Breast epithelium (tissue), 3 donors: Measurements from ENCODE around the gene UBE3D.
"Not testable (repeated sequence)": the region's sequence is repeated elsewhere in the genome, so short reads cannot be mapped to it uniquely, and the experiment has no call there.

ENCODE experiments used
- CTCF ChIP-seq, 3 donors: fragments of 450-650 bp; IDR thresholded peaks; one replicate each; pipeline ENCODE4 v1.5.1; 2016 to 2017; ENCODE audit warnings: antibody characterized with exemption in 3 of 3, mild to moderate bottlenecking in 3 of 3, moderate library complexity in 3 of 3
- POLR2A ChIP-seq: fragments of 450-650 bp; IDR thresholded peaks from one replicate; pipeline ENCODE4 v1.6.1; 2016; ENCODE audit warnings: antibody characterized with exemption, mild to moderate bottlenecking, moderate library complexity

DNA sequence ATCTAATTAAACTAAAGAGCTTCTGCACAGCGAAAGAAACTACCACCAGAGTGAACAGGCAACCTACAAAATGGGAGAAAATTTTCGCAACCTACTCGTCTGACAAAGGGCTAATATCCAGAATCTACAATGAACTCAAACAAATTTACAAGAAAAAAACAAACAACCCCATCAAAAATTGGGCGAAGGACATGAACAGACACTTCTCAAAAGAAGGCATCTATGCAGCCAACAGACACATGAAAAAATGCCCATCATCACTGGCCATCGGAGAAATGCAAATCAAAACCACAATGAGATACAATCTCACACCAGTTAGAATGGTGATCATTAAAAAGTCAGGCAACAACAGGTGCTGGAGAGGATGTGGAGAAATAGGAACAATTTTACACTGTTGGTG lies 209.6 kb downstream of the UBE3D start:
- not testable (repeated sequence) for TF ChIP-seq POLR2A; CTCF (IDR thresholded peaks at IDR 0.05)
